Daoy (cell line): ENCODE results near the gene FSCN2. TPM values are rescaled to one million over a fixed set of nuclear protein-coding genes. Genes with fewer than 3 reads are reported as not detected.
"Not testable (repeated sequence)": the region's sequence is repeated elsewhere in the genome, so short reads cannot be mapped to it uniquely, and the experiment has no call there.

ENCODE experiments used
- DNase-seq: peaks from one replicate; pipeline ENCODE4 v3.0.0-alpha.2; 2015; ENCODE audit warnings: low read depth
- total RNA-seq: library from RNA; depleted of rRNA; stranded (reverse); fragments of >200 nt; shearing (Covaris generic); gene quantifications from 2 replicates; pipeline ENCODE4 v1.2.3, GENCODE V29; 2014; rRNA removed

The FSCN2 gene
- total RNA-seq, 1 experiment from 2014 or later, result 0.17 TPM

- DNase-seq, result no peak
Measured at GRCh38 chr17:81577278-81578000, 49.3 kb downstream of the FSCN2 start.

GRCh38 chr17:81578038-81578441 is 49.9 kb downstream of the FSCN2 start:
- DNase-seq, result no peak

- DNase-seq, result no peak
Measured at GRCh38 chr17:81578561-81579225, 50.5 kb downstream of the FSCN2 start.

- no peak for DNase-seq
Measured at GRCh38 chr17:81579298-81579697, 51.1 kb downstream of the FSCN2 start.

- peak; percentile 80 for DNase-seq
Measured at GRCh38 chr17:81579821-81580321, 51.7 kb downstream of the FSCN2 start.

- DNase-seq, result no peak
Measured at GRCh38 chr17:81580481-81580880, 52.3 kb downstream of the FSCN2 start.

GRCh38 chr17:81581758-81582157 is 53.6 kb downstream of the FSCN2 start:
- no peak for DNase-seq

GRCh38 chr17:81582341-81582740 is 54.2 kb downstream of the FSCN2 start:
- DNase-seq, result peak; percentile 69

GRCh38 chr17:81582749-81583148 is 54.6 kb downstream of the FSCN2 start:
- no peak for DNase-seq

GRCh38 chr17:81583589-81584342 is 55.6 kb downstream of the FSCN2 start:
- DNase-seq, result no peak

- DNase-seq, result not testable (repeated sequence)
Measured at GRCh38 chr17:81584771-81585170, 56.6 kb downstream of the FSCN2 start.

GRCh38 chr17:81586096-81586495 is 57.9 kb downstream of the FSCN2 start:
- no peak for DNase-seq

Other genes starting within 250 kb of the FSCN2 start
- gene SLC38A10, start 233.1 kb upstream of the FSCN2 start, total RNA-seq, result 52.5 and 60.7 TPM in 2 replicates
- 6.8 and 11.0 TPM in 2 replicates for gene BAHCC1, start 132.9 kb upstream of the FSCN2 start, total RNA-seq
- 5,410 and 5,454 TPM in 2 replicates for gene ACTG1, start 15.6 kb upstream of the FSCN2 start, total RNA-seq
- gene FAAP100, start 24.0 kb downstream of the FSCN2 start, total RNA-seq, result 11.7 TPM in 2 replicates
- 69.6 and 78.5 TPM in 2 replicates for gene NPLOC4, start 108.7 kb downstream of the FSCN2 start, total RNA-seq
- gene TSPAN10, start 108.8 kb downstream of the FSCN2 start, total RNA-seq, result 2.3 and 4.5 TPM in 2 replicates
- gene PDE6G, start 128.2 kb downstream of the FSCN2 start, total RNA-seq, result 2.5 TPM in 1 of 2 replicates, not detected in the other
- gene OXLD1, start 138.2 kb downstream of the FSCN2 start, total RNA-seq, result 54.2 and 84.9 TPM in 2 replicates
- 60.4 and 68.6 TPM in 2 replicates for gene CCDC137, start 138.4 kb downstream of the FSCN2 start, total RNA-seq
- 66.3 and 76.4 TPM in 2 replicates for gene ARL16, start 155.4 kb downstream of the FSCN2 start, total RNA-seq
- 179 and 187 TPM in 2 replicates for gene HGS, start 155.6 kb downstream of the FSCN2 start, total RNA-seq
- gene MRPL12, start 175.0 kb downstream of the FSCN2 start, total RNA-seq, result 19.3 and 19.9 TPM in 2 replicates
- gene SLC25A10, start 183.9 kb downstream of the FSCN2 start, total RNA-seq, result 43.6 and 52.2 TPM in 2 replicates